Nephron progenitor cell (in vitro differentiated cells): ENCODE results near the gene SLC17A9.

Experiments used
- DNase-seq: peaks from one replicate; pipeline ENCODE4 v3.0.0; 2021
- H3K27ac Mint-ChIP-seq: 2 replicates; pipeline ENCODE4 v1.8.0; 2021; ENCODE audit warnings: mild to moderate bottlenecking, moderate library complexity, mixed read lengths
- H3K27me3 Mint-ChIP-seq: 2 replicates; pipeline ENCODE4 v1.8.0; 2021; ENCODE audit warnings: mild to moderate bottlenecking, low read depth, mixed read lengths; ENCODE audit not compliant: poor library complexity
- H3K36me3 Mint-ChIP-seq: 2 replicates; pipeline ENCODE4 v1.8.0; 2021; ENCODE audit warnings: low read depth, mixed read lengths
- H3K4me1 Mint-ChIP-seq: 2 replicates; pipeline ENCODE4 v1.8.0; 2021; ENCODE audit warnings: mixed read lengths
- H3K4me3 Mint-ChIP-seq: 2 replicates; pipeline ENCODE4 v1.8.0; 2021; ENCODE audit warnings: mild to moderate bottlenecking, moderate library complexity, mixed read lengths
- H3K9me3 Mint-ChIP-seq: 2 replicates; pipeline ENCODE4 v1.8.0; 2021; ENCODE audit warnings: mild to moderate bottlenecking, moderate library complexity, mixed read lengths
- CTCF ChIP-seq: fragments of 200-600 bp; sonication (generic); IDR thresholded peaks from 2 replicates; pipeline ENCODE4 v1.5.0; 2021; ENCODE audit warnings: antibody characterized with exemption

The SLC17A9 gene

GRCh38 chr20:62977613-62978560 is 25.4 kb downstream of the SLC17A9 start:
- Mint-ChIP-seq H3K36me3 (no peaks in the 10 kb centered on the region), H3K4me3 (no peak overlapping the region), H3K9me3 (no peaks in the 10 kb centered on the region), H3K27me3 (peaks cover 47% of the 10 kb centered on the region), H3K27ac (no peak overlapping the region), H3K4me1 (peaks cover 62% of the 10 kb centered on the region)
- TF ChIP-seq CTCF: no peak
- no peak for DNase-seq

GRCh38 chr20:62978561-62978943 is 26.0 kb downstream of the SLC17A9 start:
- Mint-ChIP-seq H3K27ac (no peak overlapping the region), H3K4me3 (no peak overlapping the region), H3K9me3 (no peaks in the 10 kb centered on the region), H3K36me3 (no peaks in the 10 kb centered on the region), H3K4me1 (peaks cover 67% of the 10 kb centered on the region), H3K27me3 (peaks cover 47% of the 10 kb centered on the region)
- no peak for TF ChIP-seq CTCF
- DNase-seq: peak; percentile 50

DNA sequence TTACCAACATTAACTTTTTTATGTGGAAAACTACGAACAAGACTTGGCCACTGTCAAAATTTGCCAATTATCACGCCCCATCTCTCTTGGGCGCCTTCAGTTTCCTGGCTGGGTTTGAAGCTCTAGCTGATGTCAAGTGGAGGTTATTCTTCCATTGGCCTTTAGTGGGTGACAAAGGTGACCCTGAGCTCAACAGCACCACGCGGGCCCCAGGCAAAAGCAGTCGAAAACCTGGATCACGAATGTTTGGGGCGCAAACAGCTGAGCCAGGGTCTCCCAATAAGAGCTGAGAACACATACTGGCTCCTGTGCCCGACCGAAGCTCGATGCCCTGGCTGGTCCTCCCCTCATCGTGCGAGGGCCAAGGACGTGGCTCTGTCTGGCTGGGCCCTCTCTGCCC is 26.8 kb downstream of the SLC17A9 start:
- no peaks in the 10 kb centered on the region for H3K9me3 Mint-ChIP-seq
- H3K27me3 Mint-ChIP-seq: peaks cover 44% of the 10 kb centered on the region
- no peak overlapping the region for H3K27ac Mint-ChIP-seq

GRCh38 chr20:62979876-62980373 is 27.4 kb downstream of the SLC17A9 start:
- H3K9me3 Mint-ChIP-seq: no peaks in the 10 kb centered on the region
- DNase-seq: no peak
- no peak overlapping the region for H3K4me3 Mint-ChIP-seq
- no peaks in the 10 kb centered on the region for H3K36me3 Mint-ChIP-seq
- no peak overlapping the region for H3K27ac Mint-ChIP-seq
- no peak for TF ChIP-seq CTCF
- peaks cover 71% of the 10 kb centered on the region for H3K4me1 Mint-ChIP-seq
- peaks cover 43% of the 10 kb centered on the region for H3K27me3 Mint-ChIP-seq

More for the DNA sequence above, 26.8 kb downstream of the SLC17A9 start:
- no peaks in the 10 kb centered on the region for H3K36me3 Mint-ChIP-seq
- peaks cover 71% of the 10 kb centered on the region for H3K4me1 Mint-ChIP-seq
- TF ChIP-seq CTCF: no peak
- no peak for DNase-seq
- H3K4me3 Mint-ChIP-seq: no peak overlapping the region

GRCh38 chr20:62980380-62980960 is 28.0 kb downstream of the SLC17A9 start:
- peaks cover 38% of the 10 kb centered on the region for H3K27me3 Mint-ChIP-seq
- H3K4me1 Mint-ChIP-seq: peaks cover 70% of the 10 kb centered on the region
- no peaks in the 10 kb centered on the region for H3K36me3 Mint-ChIP-seq
- no peak for TF ChIP-seq CTCF
- H3K4me3 Mint-ChIP-seq: no peak overlapping the region
- DNase-seq: no peak
- no peak overlapping the region for H3K27ac Mint-ChIP-seq
- H3K9me3 Mint-ChIP-seq: no peaks in the 10 kb centered on the region
